SK-N-SH treated with all-trans-retinoic acid at 6 μM for 48 hours (cell line): ENCODE measurements around the gene ZNF236.

Source experiments
- CSDC2 ChIP-seq: fragments of 250-450 bp; sonication (Bioruptor Pico); IDR thresholded peaks from 2 replicates; pipeline ENCODE4 v1.5.0; 2020; ENCODE audit warnings: mild to moderate bottlenecking, moderate library complexity
- RARB ChIP-seq: fragments of 250-450 bp; sonication (Bioruptor Pico); IDR thresholded peaks from 2 replicates; pipeline ENCODE4 v1.8.0; 2021; ENCODE audit warnings: mild to moderate bottlenecking, moderate library complexity
- TOX ChIP-seq: fragments of 250-450 bp; sonication (Bioruptor Pico); IDR thresholded peaks from 2 replicates; pipeline ENCODE4 v1.8.0; 2021; ENCODE audit warnings: mild to moderate bottlenecking, moderate library complexity, borderline replicate concordance
- TF ChIP-seq, protein P1 (sequence below): fragments of 250-450 bp; sonication (Bioruptor Pico); IDR thresholded peaks from 2 replicates; pipeline ENCODE4 v1.8.0; 2020; ENCODE audit warnings: mild to moderate bottlenecking, moderate library complexity, borderline replicate concordance

DNA sequence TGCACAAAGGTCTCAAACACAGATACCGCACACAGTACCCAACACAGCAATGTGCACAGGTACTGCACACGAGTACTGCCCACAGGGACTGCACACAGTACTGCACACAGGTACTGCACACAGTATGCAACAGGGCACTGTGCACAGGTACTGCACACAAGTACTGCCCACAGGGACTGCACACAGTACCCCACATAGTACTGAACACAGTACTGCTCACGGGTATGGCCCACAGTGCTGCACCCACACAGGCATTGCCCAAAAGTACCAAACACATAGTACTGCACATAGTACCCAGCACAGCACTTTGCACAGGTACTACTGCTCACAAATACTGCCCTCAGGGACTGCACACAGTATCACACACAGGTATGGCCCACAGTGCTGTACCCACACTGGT is 73.1 kb downstream of the ZNF236 start:
- TF ChIP-seq CSDC2 (CRISPR knock-in tag) = no peak
- TF ChIP-seq RARB (CRISPR knock-in tag) = no peak
- TF ChIP-seq, protein P1, sequence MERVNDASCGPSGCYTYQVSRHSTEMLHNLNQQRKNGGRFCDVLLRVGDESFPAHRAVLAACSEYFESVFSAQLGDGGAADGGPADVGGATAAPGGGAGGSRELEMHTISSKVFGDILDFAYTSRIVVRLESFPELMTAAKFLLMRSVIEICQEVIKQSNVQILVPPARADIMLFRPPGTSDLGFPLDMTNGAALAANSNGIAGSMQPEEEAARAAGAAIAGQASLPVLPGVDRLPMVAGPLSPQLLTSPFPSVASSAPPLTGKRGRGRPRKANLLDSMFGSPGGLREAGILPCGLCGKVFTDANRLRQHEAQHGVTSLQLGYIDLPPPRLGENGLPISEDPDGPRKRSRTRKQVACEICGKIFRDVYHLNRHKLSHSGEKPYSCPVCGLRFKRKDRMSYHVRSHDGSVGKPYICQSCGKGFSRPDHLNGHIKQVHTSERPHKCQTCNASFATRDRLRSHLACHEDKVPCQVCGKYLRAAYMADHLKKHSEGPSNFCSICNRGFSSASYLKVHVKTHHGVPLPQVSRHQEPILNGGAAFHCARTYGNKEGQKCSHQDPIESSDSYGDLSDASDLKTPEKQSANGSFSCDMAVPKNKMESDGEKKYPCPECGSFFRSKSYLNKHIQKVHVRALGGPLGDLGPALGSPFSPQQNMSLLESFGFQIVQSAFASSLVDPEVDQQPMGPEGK (CRISPR knock-in tag) = no peak
- TF ChIP-seq TOX (CRISPR knock-in tag) = no peak
